Panc1 (cell line): ENCODE data around the gene ATPAF2. TPM values are rescaled to one million over a fixed set of nuclear protein-coding genes. Genes with fewer than 3 reads are reported as not detected.

Source experiments
- ATAC-seq: fragments of 200-7000 bp; cut with Tn5 transposase; 2 replicates; pipeline ENCODE4 v1.9.1; 2020; ENCODE audit warnings: mild to moderate bottlenecking, moderate library complexity
- BruUV-seq: library from RNA; stranded (reverse); fragments of 400-500 nt; replicated peaks from 2 replicates; lab custom pipeline; 2021; lab: Mats Ljungman, UMichigan
- CTCF ChIA-PET: fragments of 300-600 bp; sonication (Branson Sonifier 250); formaldehyde crosslinking; loops from one replicate; lab custom pipeline; 2022; ENCODE audit warnings: antibody characterized with exemption; lab: Charles Lee
- POLR2A ChIA-PET: fragments of 300-600 bp; sonication (Branson Sonifier 250); formaldehyde crosslinking; loops from one replicate; lab custom pipeline; 2022; ENCODE audit warnings: antibody characterized with exemption; lab: Charles Lee
- DNase-seq: peaks from one replicate; pipeline ENCODE4 v3.0.0-alpha.2; 2010; ENCODE audit warnings: low read depth, low spot score
- H3K27ac ChIP-seq: 2 replicates; pipeline ENCODE4 v1.5.1; 2011; ENCODE audit warnings: mild to moderate bottlenecking, low read length, inconsistent platforms
- H3K27me3 ChIP-seq: fragments of 200-500 bp; sonication (Bioruptor generic); 2 replicates; pipeline ENCODE4 v1.6.0; 2014; ENCODE audit warnings: low read length, inconsistent platforms; ENCODE audit not compliant: control insufficient read depth, insufficient read depth
- H3K36me3 ChIP-seq: fragments of 200-500 bp; sonication (Bioruptor generic); 2 replicates; pipeline ENCODE4 v1.5.1; 2014; ENCODE audit warnings: inconsistent platforms, mild to moderate bottlenecking, low read length, moderate library complexity; ENCODE audit not compliant: control insufficient read depth, insufficient read depth
- H3K4me1 ChIP-seq: 2 replicates; pipeline ENCODE4 v1.5.1; 2011; ENCODE audit warnings: inconsistent platforms, mild to moderate bottlenecking, low read length, moderate library complexity; ENCODE audit not compliant: control insufficient read depth, insufficient read depth
- H3K4me3 ChIP-seq, 2 experiments: 2 replicates each; pipeline ENCODE4 v1.5.1; 2011 to 2012; ENCODE audit warnings: low read depth in 2 of 2, low read length in 2 of 2, mild to moderate bottlenecking in 2 of 2, inconsistent platforms in 1 of 2, moderate library complexity in 1 of 2
- H3K9me3 ChIP-seq: fragments of 200-500 bp; sonication (Bioruptor generic); 2 replicates; pipeline ENCODE4 v1.5.1; 2014; ENCODE audit warnings: low read depth, mild to moderate bottlenecking, inconsistent platforms, low read length, moderate library complexity; ENCODE audit not compliant: control insufficient read depth, insufficient read depth
- POLR2AphosphoS5 ChIP-seq: IDR thresholded peaks from 2 replicates; pipeline ENCODE4 v1.6.1; 2012; ENCODE audit warnings: mild to moderate bottlenecking, low read depth, low read length, moderate library complexity
- SIN3A ChIP-seq: IDR thresholded peaks from 2 replicates; pipeline ENCODE4 v1.6.1; 2012; ENCODE audit warnings: low read depth, mild to moderate bottlenecking, low read length, moderate library complexity, borderline replicate concordance; ENCODE audit not compliant: insufficient read depth
- TCF7L2 ChIP-seq: IDR thresholded peaks from 2 replicates; pipeline ENCODE4 v1.6.1; 2011; ENCODE audit warnings: mild to moderate bottlenecking, low read depth, low read length, inconsistent platforms
- in situ Hi-C: cut with HindIII; loops from 2 replicates; pipeline ENCODE4 v1.10.0; 2016; ENCODE audit warnings: low sequenced_read_pairs, low pct_unique_long_range_greater_than_20kb
- intact Hi-C: fragments of 100-400 bp; cut with micrococcal nuclease; formaldehyde crosslinking; loops from one replicate; pipeline ENCODE4 v1.10.0; 2022; ENCODE audit not compliant: unreplicated experiment
- total RNA-seq: library from RNA; stranded (reverse); gene quantifications from one replicate; pipeline ENCODE4 v1.2.1, GENCODE V29; 2021; ENCODE audit not compliant: unreplicated experiment
- TF ChIP-seq, protein P1 (sequence below), 2 experiments: IDR thresholded peaks; 2 replicates each; pipeline ENCODE4 v1.6.1; 2011 to 2012; ENCODE audit warnings: low read depth in 2 of 2, control low read depth in 1 of 2, low read length in 1 of 2, mild to moderate bottlenecking in 1 of 2, moderate library complexity in 1 of 2; ENCODE audit not compliant: insufficient read depth in 1 of 2
- TF ChIP-seq, protein P2 (sequence below): fragments of 450-650 bp; IDR thresholded peaks from 2 replicates; pipeline ENCODE4 v1.5.1; 2017; ENCODE audit warnings: mild to moderate bottlenecking

Gene ATPAF2
- total RNA-seq, 1 experiment from 2014 or later, result 22.3 TPM

DNA sequence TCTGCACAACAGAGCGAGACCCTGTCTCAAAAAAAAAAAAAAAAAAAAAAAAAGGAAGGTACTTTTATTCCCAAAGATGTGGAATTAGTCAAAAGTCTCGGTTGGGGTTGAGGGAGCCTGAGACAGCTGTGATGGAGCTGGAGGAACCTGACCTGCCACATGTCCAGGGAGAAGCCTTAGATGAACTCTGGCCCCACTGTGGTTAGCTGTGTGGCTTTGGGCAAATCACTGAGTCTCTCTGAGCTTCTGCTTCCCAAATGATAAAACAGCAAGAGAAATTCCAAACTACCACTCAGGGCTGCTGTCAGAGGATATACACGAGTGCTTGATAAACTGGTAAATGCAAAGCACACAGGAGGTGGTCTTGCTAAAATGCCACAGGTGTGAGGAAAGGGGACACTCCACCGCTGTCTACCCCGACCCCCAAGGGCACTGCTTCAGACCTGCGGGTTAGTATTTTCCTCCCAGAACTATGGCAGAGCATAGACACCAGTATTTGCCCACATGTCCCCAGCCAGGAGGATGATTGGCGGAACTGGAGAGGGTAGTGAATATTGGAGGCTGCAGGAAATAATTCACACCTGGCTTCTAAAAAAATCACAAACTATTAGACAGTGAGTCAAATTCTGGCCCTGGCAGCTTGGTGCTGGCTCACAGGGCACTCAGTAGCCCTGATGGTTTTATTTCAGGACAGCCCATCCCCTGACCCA is 51.6 kb downstream of the ATPAF2 start:
- Histone ChIP-seq H3K4me1 (peaks cover 14% of the 10 kb centered on the region), H3K27me3 (no peaks in the 10 kb centered on the region), H3K4me3 (no peak overlapping the region), H3K9me3 (no peaks in the 10 kb centered on the region), H3K27ac (no peak overlapping the region), H3K36me3 (no peaks in the 10 kb centered on the region)
- ChIA-PET CTCF (no interaction called here), POLR2A (no interaction called here)
- no peak for TF ChIP-seq TCF7L2
- DNase-seq (no peak), ATAC-seq (no peak)
- no TSS peak for BruUV-seq
- intact Hi-C loops (no loop called here), in situ Hi-C loops (no loop called here)

DNA sequence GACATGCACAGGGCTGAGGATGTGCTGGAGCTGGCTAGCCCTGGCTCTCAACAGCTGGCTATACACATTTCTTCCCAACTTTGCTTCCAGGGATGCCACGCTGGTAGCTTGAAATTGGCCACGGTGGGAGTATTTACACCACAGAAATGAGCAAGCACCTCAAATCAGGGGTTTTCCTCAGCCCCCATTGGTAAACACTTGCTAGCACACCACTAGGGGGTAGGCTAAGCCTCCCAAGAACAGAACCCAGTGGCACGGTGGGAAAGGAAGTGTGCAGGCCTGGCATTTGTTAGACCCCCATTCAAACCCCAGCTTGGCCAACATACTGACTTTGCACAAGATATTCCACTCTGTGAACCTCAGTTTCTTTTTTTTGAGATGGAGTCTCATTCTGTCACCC is 53.4 kb downstream of the ATPAF2 start:
- in situ Hi-C loops, result no loop called here
- TF ChIP-seq, protein P1, sequence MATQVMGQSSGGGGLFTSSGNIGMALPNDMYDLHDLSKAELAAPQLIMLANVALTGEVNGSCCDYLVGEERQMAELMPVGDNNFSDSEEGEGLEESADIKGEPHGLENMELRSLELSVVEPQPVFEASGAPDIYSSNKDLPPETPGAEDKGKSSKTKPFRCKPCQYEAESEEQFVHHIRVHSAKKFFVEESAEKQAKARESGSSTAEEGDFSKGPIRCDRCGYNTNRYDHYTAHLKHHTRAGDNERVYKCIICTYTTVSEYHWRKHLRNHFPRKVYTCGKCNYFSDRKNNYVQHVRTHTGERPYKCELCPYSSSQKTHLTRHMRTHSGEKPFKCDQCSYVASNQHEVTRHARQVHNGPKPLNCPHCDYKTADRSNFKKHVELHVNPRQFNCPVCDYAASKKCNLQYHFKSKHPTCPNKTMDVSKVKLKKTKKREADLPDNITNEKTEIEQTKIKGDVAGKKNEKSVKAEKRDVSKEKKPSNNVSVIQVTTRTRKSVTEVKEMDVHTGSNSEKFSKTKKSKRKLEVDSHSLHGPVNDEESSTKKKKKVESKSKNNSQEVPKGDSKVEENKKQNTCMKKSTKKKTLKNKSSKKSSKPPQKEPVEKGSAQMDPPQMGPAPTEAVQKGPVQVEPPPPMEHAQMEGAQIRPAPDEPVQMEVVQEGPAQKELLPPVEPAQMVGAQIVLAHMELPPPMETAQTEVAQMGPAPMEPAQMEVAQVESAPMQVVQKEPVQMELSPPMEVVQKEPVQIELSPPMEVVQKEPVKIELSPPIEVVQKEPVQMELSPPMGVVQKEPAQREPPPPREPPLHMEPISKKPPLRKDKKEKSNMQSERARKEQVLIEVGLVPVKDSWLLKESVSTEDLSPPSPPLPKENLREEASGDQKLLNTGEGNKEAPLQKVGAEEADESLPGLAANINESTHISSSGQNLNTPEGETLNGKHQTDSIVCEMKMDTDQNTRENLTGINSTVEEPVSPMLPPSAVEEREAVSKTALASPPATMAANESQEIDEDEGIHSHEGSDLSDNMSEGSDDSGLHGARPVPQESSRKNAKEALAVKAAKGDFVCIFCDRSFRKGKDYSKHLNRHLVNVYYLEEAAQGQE (IDR thresholded peaks at IDR 0.05; ENCODE audit: insufficient read depth in 1 of 2, low read depth in 2 of 2, low read length in 1 of 2), result no peak
- TF ChIP-seq, protein P2, sequence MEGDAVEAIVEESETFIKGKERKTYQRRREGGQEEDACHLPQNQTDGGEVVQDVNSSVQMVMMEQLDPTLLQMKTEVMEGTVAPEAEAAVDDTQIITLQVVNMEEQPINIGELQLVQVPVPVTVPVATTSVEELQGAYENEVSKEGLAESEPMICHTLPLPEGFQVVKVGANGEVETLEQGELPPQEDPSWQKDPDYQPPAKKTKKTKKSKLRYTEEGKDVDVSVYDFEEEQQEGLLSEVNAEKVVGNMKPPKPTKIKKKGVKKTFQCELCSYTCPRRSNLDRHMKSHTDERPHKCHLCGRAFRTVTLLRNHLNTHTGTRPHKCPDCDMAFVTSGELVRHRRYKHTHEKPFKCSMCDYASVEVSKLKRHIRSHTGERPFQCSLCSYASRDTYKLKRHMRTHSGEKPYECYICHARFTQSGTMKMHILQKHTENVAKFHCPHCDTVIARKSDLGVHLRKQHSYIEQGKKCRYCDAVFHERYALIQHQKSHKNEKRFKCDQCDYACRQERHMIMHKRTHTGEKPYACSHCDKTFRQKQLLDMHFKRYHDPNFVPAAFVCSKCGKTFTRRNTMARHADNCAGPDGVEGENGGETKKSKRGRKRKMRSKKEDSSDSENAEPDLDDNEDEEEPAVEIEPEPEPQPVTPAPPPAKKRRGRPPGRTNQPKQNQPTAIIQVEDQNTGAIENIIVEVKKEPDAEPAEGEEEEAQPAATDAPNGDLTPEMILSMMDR, result no peak; the same call in 1 of the 2 replicates
- TF ChIP-seq TCF7L2, result no peak
- TF ChIP-seq SIN3A, result no peak
- Histone ChIP-seq H3K27me3 (no peaks in the 10 kb centered on the region), H3K4me1 (peaks cover 11% of the 10 kb centered on the region), H3K36me3 (no peaks in the 10 kb centered on the region), H3K4me3 (no peak overlapping the region), H3K9me3 (no peaks in the 10 kb centered on the region), H3K27ac (no peak overlapping the region)
- BruUV-seq, result no TSS peak
- intact Hi-C loops, result no loop called here
- ATAC-seq, result no peak
- CTCF ChIA-PET, result interaction anchor here (1.0 kb wide), 1 partner anchor 79 kb away, joined by 3 read pairs; no protein-coding TSS in a partner anchor
- no peak for DNase-seq
- POLR2A ChIA-PET, result interaction anchor here (0.6 kb wide), 1 partner anchor 45 kb away, joined by 5 read pairs; no protein-coding TSS in a partner anchor

DNA sequence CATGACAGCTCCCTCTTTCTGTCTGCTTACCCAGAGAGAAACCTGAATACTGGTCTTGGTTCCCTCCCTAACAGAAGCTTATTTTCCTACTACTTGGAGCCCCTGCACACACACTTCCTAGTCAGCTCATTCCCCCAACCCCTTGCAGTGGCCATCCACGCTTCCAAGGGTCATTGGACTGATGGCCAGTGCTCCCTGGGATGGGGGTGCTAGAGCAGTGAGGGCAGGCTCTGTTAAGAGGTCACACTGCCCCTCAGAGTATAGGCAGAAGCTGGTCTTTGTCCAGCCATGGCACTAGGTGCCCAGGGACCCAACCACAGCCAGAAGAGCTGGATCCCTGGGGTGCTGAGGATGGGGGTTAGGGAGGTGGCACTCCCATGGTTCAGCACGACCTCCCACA is 53.8 kb downstream of the ATPAF2 start:
- H3K4me1 ChIP-seq, result peaks cover 7% of the 10 kb centered on the region
- no peak overlapping the region for H3K27ac ChIP-seq
- no peak overlapping the region for H3K4me3 ChIP-seq
- POLR2A ChIA-PET, result no interaction called here
- intact Hi-C loops (no loop called here), in situ Hi-C loops (no loop called here)
- H3K27me3 ChIP-seq, result no peaks in the 10 kb centered on the region
- no TSS peak for BruUV-seq
- ATAC-seq (no peak), DNase-seq (no peak)
- no peaks in the 10 kb centered on the region for H3K36me3 ChIP-seq
- CTCF ChIA-PET, result interaction anchor here (1.0 kb wide), 1 partner anchor 78 kb away, joined by 3 read pairs; no protein-coding TSS in a partner anchor
- TF ChIP-seq, protein P2, result no peak
- TF ChIP-seq SIN3A (no peak), TCF7L2 (no peak), POLR2AphosphoS5 (no peak)
- TF ChIP-seq, protein P1 (IDR thresholded peaks at IDR 0.05; ENCODE audit: insufficient read depth in 1 of 2, low read depth in 2 of 2, low read length in 1 of 2), result no peak
- H3K9me3 ChIP-seq, result no peaks in the 10 kb centered on the region
